HCT116 (cell line): ENCODE data around the gene GTF3C1.

ENCODE experiments used
- EZH2 ChIP-seq: fragments of 200-600 bp; sonication (generic); IDR thresholded peaks from 2 replicates; pipeline ENCODE4 v1.6.1; 2017; ENCODE audit warnings: antibody characterized with exemption, mixed run types
- EZH2phosphoT487 ChIP-seq: fragments of 200-600 bp; IDR thresholded peaks from 2 replicates; pipeline ENCODE4 v1.6.1; 2018; ENCODE audit warnings: antibody characterized with exemption, borderline replicate concordance
- JUND ChIP-seq: IDR thresholded peaks from 2 replicates; pipeline ENCODE4 v1.6.1; 2012
- MAX ChIP-seq: IDR thresholded peaks from 2 replicates; pipeline ENCODE4 v1.6.1; 2012
- REST ChIP-seq: IDR thresholded peaks from 2 replicates; pipeline ENCODE4 v1.6.1; 2012; ENCODE audit warnings: low read depth
- SIN3A ChIP-seq: IDR thresholded peaks from 2 replicates; pipeline ENCODE4 v1.6.1; 2012; ENCODE audit warnings: low read depth
- SRF ChIP-seq: IDR thresholded peaks from 2 replicates; pipeline ENCODE4 v1.6.1; 2012; ENCODE audit warnings: low read depth
- ZNF274 ChIP-seq: fragments of 200-500 bp; sonication (Bioruptor generic); IDR thresholded peaks from 2 replicates; pipeline ENCODE4 v1.6.1; 2014; ENCODE audit warnings: mild to moderate bottlenecking, low read depth, low read length, inconsistent platforms
- TF ChIP-seq, protein P1 (sequence below), 3 experiments: fragments of 200-600 bp in 1 of 3; sonication (generic) in 1 of 3; IDR thresholded peaks in 2 of 3; conservative IDR thresholded peaks in 1 of 3; 2 replicates each; pipeline ENCODE4 v1.5.1; 2012 to 2017; ENCODE audit warnings: low read depth in 2 of 3, low read length in 2 of 3, antibody characterized with exemption in 1 of 3, borderline replicate concordance in 1 of 3, control low read depth in 1 of 3, mild to moderate bottlenecking in 1 of 3, mixed read lengths in 1 of 3, mixed run types in 1 of 3, moderate library complexity in 1 of 3; ENCODE audit not compliant: insufficient read depth in 1 of 3

DNA sequence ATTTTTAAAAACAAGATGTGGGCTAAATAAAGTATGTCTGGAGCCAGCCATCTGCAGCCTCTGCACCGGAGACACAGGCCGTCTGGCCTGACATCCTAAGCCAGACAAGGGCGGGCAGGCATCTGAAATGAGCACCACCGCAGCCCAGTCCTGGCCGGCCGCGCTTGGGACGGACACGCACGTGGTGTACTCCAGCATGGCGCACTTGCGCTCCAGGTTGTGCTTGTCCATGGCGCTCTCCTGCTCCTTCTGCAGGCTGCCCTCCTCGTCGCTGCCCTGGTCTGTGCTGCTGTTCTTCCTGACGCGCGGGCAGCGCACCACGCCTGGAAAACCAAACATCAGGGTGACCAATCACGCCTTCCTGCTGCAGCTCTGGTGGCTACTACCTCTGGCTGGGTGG is 60.3 kb downstream of the GTF3C1 start:
- TF ChIP-seq MAX (no peak), SIN3A (no peak), EZH2phosphoT487 (no peak), SRF (no peak), EZH2 (no peak), REST (no peak), JUND (no peak), ZNF274 (no peak)
- TF ChIP-seq, protein P1, sequence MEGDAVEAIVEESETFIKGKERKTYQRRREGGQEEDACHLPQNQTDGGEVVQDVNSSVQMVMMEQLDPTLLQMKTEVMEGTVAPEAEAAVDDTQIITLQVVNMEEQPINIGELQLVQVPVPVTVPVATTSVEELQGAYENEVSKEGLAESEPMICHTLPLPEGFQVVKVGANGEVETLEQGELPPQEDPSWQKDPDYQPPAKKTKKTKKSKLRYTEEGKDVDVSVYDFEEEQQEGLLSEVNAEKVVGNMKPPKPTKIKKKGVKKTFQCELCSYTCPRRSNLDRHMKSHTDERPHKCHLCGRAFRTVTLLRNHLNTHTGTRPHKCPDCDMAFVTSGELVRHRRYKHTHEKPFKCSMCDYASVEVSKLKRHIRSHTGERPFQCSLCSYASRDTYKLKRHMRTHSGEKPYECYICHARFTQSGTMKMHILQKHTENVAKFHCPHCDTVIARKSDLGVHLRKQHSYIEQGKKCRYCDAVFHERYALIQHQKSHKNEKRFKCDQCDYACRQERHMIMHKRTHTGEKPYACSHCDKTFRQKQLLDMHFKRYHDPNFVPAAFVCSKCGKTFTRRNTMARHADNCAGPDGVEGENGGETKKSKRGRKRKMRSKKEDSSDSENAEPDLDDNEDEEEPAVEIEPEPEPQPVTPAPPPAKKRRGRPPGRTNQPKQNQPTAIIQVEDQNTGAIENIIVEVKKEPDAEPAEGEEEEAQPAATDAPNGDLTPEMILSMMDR (IDR thresholded peaks at IDR 0.05 in 2 of 3, conservative IDR thresholded peaks at IDR 0.05 in 1 of 3; ENCODE audit: borderline replicate concordance in 1 of 3, insufficient read depth in 1 of 3, low read depth in 2 of 3, low read length in 2 of 3): no peak
